HEK293 (cell line): Measurements from ENCODE around the gene OGFOD3.

Source experiments
- BCL11A ChIP-seq: fragments of 450-650 bp; formaldehyde crosslinking; IDR thresholded peaks from 2 replicates; pipeline ENCODE4 v1.5.1; 2016; ENCODE audit warnings: low read depth, missing biosample characterization, missing genetic modification characterization
- SALL2 ChIP-seq: fragments of 450-650 bp; formaldehyde crosslinking; IDR thresholded peaks from 2 replicates; pipeline ENCODE4 v1.5.0; 2017; ENCODE audit warnings: missing biosample characterization, mild to moderate bottlenecking, missing genetic modification characterization, borderline replicate concordance
- ZBTB10 ChIP-seq: fragments of 450-650 bp; formaldehyde crosslinking; IDR thresholded peaks from 2 replicates; pipeline ENCODE4 v1.5.1; 2016; ENCODE audit warnings: missing biosample characterization, missing genetic modification characterization
- ZBTB17 ChIP-seq: fragments of 450-650 bp; formaldehyde crosslinking; IDR thresholded peaks from 2 replicates; pipeline ENCODE4 v1.5.1; 2016; ENCODE audit warnings: missing biosample characterization, missing genetic modification characterization
- ZBTB7A ChIP-seq: fragments of 450-650 bp; formaldehyde crosslinking; IDR thresholded peaks from 2 replicates; pipeline ENCODE4 v1.5.1; 2016; ENCODE audit warnings: low read depth, missing biosample characterization, missing genetic modification characterization
- ZNF138 ChIP-seq: fragments of 450-650 bp; formaldehyde crosslinking; IDR thresholded peaks from 2 replicates; pipeline ENCODE4 v1.5.1; 2016; ENCODE audit warnings: missing biosample characterization, missing genetic modification characterization, borderline replicate concordance
- ZNF239 ChIP-seq: fragments of 450-650 bp; formaldehyde crosslinking; IDR thresholded peaks from 2 replicates; pipeline ENCODE4 v1.5.1; 2016; ENCODE audit warnings: missing biosample characterization, missing genetic modification characterization
- ZNF26 ChIP-seq: fragments of 450-650 bp; formaldehyde crosslinking; IDR thresholded peaks from 2 replicates; pipeline ENCODE4 v1.5.1; 2016; ENCODE audit warnings: missing biosample characterization, missing genetic modification characterization
- ZNF510 ChIP-seq: fragments of 450-650 bp; formaldehyde crosslinking; IDR thresholded peaks from 2 replicates; pipeline ENCODE4 v1.5.1; 2018; ENCODE audit warnings: mild to moderate bottlenecking, missing genetic modification characterization, missing biosample characterization; ENCODE audit not compliant: insufficient replicate concordance
- TF ChIP-seq, protein P1 (sequence below): fragments of 450-650 bp; formaldehyde crosslinking; IDR thresholded peaks from 2 replicates; pipeline ENCODE4 v1.5.1; 2016; ENCODE audit warnings: missing biosample characterization, missing genetic modification characterization
- TF ChIP-seq, protein P2 (sequence below): fragments of 450-650 bp; formaldehyde crosslinking; IDR thresholded peaks from 2 replicates; pipeline ENCODE4 v1.5.1; 2016; ENCODE audit warnings: missing biosample characterization, missing genetic modification characterization
- TF ChIP-seq, protein P3 (sequence below): fragments of 450-650 bp; formaldehyde crosslinking; IDR thresholded peaks from 2 replicates; pipeline ENCODE4 v1.5.1; 2016; ENCODE audit warnings: missing biosample characterization, missing genetic modification characterization

DNA sequence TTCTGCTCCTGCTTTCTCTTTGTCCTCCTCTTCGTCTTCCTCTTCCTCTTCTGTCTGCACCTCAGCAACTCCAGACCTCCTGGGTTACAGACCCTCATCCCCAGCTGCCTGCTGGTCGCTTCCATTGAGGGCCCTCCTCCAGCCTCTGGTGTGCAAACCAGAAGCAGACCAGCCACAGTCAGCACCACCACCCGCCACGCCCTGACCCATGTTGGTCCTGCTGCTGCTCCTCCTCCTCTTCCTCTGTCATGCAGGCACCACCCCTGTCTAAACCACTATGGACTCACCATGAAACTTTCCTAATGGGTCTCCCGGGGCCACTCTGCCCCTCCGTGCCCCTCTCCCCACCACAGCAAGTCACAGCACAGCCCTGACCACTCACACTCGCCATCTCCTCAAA is 11.4 kb upstream of the OGFOD3 start:
- TF ChIP-seq ZBTB7A (tag by site-specific recombination) (no peak), ZNF239 (tag by site-specific recombination) (no peak), ZBTB10 (tag by site-specific recombination) (no peak), ZBTB17 (tag by site-specific recombination) (no peak), ZNF26 (tag by site-specific recombination) (no peak), BCL11A (tag by site-specific recombination) (no peak), ZNF138 (tag by site-specific recombination) (no peak), ZNF510 (tag by site-specific recombination) (no peak), SALL2 (tag by site-specific recombination) (no peak)
- TF ChIP-seq, protein P1, sequence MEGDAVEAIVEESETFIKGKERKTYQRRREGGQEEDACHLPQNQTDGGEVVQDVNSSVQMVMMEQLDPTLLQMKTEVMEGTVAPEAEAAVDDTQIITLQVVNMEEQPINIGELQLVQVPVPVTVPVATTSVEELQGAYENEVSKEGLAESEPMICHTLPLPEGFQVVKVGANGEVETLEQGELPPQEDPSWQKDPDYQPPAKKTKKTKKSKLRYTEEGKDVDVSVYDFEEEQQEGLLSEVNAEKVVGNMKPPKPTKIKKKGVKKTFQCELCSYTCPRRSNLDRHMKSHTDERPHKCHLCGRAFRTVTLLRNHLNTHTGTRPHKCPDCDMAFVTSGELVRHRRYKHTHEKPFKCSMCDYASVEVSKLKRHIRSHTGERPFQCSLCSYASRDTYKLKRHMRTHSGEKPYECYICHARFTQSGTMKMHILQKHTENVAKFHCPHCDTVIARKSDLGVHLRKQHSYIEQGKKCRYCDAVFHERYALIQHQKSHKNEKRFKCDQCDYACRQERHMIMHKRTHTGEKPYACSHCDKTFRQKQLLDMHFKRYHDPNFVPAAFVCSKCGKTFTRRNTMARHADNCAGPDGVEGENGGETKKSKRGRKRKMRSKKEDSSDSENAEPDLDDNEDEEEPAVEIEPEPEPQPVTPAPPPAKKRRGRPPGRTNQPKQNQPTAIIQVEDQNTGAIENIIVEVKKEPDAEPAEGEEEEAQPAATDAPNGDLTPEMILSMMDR (tag by site-specific recombination): no peak
- TF ChIP-seq, protein P2, sequence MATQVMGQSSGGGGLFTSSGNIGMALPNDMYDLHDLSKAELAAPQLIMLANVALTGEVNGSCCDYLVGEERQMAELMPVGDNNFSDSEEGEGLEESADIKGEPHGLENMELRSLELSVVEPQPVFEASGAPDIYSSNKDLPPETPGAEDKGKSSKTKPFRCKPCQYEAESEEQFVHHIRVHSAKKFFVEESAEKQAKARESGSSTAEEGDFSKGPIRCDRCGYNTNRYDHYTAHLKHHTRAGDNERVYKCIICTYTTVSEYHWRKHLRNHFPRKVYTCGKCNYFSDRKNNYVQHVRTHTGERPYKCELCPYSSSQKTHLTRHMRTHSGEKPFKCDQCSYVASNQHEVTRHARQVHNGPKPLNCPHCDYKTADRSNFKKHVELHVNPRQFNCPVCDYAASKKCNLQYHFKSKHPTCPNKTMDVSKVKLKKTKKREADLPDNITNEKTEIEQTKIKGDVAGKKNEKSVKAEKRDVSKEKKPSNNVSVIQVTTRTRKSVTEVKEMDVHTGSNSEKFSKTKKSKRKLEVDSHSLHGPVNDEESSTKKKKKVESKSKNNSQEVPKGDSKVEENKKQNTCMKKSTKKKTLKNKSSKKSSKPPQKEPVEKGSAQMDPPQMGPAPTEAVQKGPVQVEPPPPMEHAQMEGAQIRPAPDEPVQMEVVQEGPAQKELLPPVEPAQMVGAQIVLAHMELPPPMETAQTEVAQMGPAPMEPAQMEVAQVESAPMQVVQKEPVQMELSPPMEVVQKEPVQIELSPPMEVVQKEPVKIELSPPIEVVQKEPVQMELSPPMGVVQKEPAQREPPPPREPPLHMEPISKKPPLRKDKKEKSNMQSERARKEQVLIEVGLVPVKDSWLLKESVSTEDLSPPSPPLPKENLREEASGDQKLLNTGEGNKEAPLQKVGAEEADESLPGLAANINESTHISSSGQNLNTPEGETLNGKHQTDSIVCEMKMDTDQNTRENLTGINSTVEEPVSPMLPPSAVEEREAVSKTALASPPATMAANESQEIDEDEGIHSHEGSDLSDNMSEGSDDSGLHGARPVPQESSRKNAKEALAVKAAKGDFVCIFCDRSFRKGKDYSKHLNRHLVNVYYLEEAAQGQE: no peak
- TF ChIP-seq, protein P3, sequence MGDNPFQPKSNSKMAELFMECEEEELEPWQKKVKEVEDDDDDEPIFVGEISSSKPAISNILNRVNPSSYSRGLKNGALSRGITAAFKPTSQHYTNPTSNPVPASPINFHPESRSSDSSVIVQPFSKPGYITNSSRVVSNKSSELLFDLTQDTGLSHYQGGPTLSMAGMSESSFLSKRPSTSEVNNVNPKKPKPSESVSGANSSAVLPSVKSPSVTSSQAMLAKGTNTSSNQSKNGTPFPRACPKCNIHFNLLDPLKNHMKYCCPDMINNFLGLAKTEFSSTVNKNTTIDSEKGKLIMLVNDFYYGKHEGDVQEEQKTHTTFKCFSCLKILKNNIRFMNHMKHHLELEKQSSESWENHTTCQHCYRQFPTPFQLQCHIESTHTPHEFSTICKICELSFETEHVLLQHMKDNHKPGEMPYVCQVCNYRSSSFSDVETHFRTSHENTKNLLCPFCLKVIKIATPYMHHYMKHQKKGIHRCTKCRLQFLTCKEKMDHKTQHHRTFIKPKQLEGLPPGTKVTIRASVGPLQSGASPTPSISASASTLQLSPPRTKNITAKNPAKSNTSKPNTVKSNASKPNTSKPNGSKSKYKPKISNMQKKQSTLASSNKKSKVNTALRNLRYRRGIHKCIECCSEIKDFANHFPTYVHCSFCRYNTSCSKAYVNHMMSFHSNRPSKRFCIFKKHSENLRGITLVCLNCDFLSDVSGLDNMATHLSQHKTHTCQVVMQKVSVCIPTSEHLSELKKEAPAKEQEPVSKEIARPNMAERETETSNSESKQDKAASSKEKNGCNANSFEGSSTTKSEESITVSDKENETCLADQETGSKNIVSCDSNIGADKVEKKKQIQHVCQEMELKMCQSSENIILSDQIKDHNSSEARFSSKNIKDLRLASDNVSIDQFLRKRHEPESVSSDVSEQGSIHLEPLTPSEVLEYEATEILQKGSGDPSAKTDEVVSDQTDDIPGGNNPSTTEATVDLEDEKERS: no peak
